H1 (cell line): ENCODE results near the gene SLC2A2. TPM values are rescaled to one million over a fixed set of nuclear protein-coding genes. Genes with fewer than 3 reads are reported as not detected.

Source experiments
- CTBP2 ChIP-seq: IDR thresholded peaks from 2 replicates; pipeline ENCODE4 v1.7.0; 2011; ENCODE audit warnings: borderline replicate concordance, mild to moderate bottlenecking, moderate library complexity, mixed read lengths, low read length; ENCODE audit not compliant: insufficient read depth, insufficient read length
- HDAC2 ChIP-seq, 2 experiments: fragments of 300-600 bp in 1 of 2; sonication (generic) in 1 of 2; IDR thresholded peaks; 2 replicates each; pipeline ENCODE4 v1.6.1; 2011 to 2012; ENCODE audit warnings: low read depth in 2 of 2, low read length in 2 of 2, mild to moderate bottlenecking in 2 of 2, moderate library complexity in 2 of 2, borderline replicate concordance in 1 of 2, inconsistent platforms in 1 of 2
- SRF ChIP-seq: IDR thresholded peaks from 2 replicates; pipeline ENCODE4 v1.6.1; 2011; ENCODE audit warnings: mild to moderate bottlenecking, low read depth, low read length, moderate library complexity
- polyA plus RNA-seq, 7 experiments: library from polyadenylated mRNA; depleted of rRNA in 3 of 7; stranded (reverse) in 5 of 7; unstranded in 2 of 7; fragments of >200 nt in 5 of 7; fragments of 200-250 nt in 2 of 7; gene quantifications; 1 replicate in 5 of 7; 2 replicates in 1 of 7; 4 replicates in 1 of 7; pipeline versions ENCODE4 v1.2.1 to v1.2.3, GENCODE V29; 2011 to 2013; ENCODE audit warnings: missing spikeins in 2 of 7, mixed read lengths in 2 of 7
- total RNA-seq: library from RNA; stranded (reverse); fragmentation: NEBNext Ultra II Directional; extraction: Animal tissue kit (Norgen Biotek cat#: 25700); gene quantifications from 2 replicates; pipeline ENCODE4 v1.2.1, GENCODE V29; 2021

The SLC2A2 gene
- total and polyA plus RNA-seq, 2 of the 8 experiments (the other 6 are each of a cell fraction or from before 2014, with no cell fraction given), result not detected

DNA sequence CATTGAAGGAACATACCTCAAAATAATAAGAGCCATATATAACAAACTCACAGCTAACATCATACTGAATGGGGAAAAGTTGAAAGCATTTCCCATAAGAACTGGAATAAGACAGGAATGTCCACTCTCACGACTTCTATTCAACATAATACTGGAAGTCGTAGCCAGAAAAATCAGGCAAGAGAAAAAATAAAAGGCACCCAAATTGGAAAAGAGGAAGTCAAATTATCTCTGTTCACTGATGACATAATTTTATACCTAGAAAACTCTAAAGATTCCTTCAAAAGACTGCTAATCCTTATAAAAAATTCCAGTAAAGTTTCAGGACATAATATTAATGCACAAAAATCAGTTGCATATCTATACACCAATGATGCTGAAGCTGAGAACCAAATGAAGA is 34.9 kb downstream of the SLC2A2 start (continued):
- no peak for TF ChIP-seq HDAC2 (IDR thresholded peaks at IDR 0.05; ENCODE audit: borderline replicate concordance in 1 of 2, low read depth in 2 of 2, low read length in 2 of 2)
- no peak for TF ChIP-seq SRF
- TF ChIP-seq CTBP2, result no peak
